T-helper 2 cell treated with Interferon-gamma antibody and Interleukin-4, amounts not matched to agents 100 ng/mL and 5 ng/mL, for 36 hours (primary cell): ENCODE measurements around the gene NCAPD2. TPM values are rescaled to one million over a fixed set of nuclear protein-coding genes. Genes with fewer than 3 reads are reported as not detected.

Experiments
- intact Hi-C: fragments of 100-400 bp; cut with micrococcal nuclease; formaldehyde crosslinking; loops from one replicate; pipeline ENCODE4 v1.15.1; 2023
- total RNA-seq: library from RNA; stranded (reverse); gene quantifications from 2 replicates; pipeline ENCODE4 v1.2.3, GENCODE V29; 2022

NCAPD2 gene
- 154 and 166 TPM in 2 replicates for total RNA-seq

GRCh38 chr12:6493497-6494257, at the start of gene NCAPD2:
Gene NCAPD2 (plus strand): TSS chr12:6494102. CDS start chr12:6495099, 997 bp downstream.
- intact Hi-C loops, result loop anchor here (1.0 to 5.0 kb wide), 8 partner anchors 23 to 359 kb away; partner anchors contain the start of genes CDCA3, GAPDH, IFFO1 and NOP2

GRCh38 chr12:6444704-6445688, 48.9 kb upstream of the NCAPD2 start, which contains the start of gene CD27:
Gene CD27 (plus strand): TSS chr12:6444955. CDS start chr12:6445096, 141 bp downstream.
- intact Hi-C loops, result loop anchor here (1.0 to 2.0 kb wide), 3 partner anchors 7 to 26 kb away; partner anchors contain the start of genes TAPBPL and VAMP1

GRCh38 chr12:6450091-6450868, 43.6 kb upstream of the NCAPD2 start:
- intact Hi-C loops, result no loop called here

- intact Hi-C loops, result loop anchor here (1.0 kb wide), 1 partner anchor 42 kb away; the partner anchor contains the start of gene MRPL51
Observed at GRCh38 chr12:6450869-6451347, 43.0 kb upstream of the NCAPD2 start.

- intact Hi-C loops, result loop anchor here (1.0 kb wide), 3 partner anchors 7 to 42 kb away; partner anchors contain the start of genes CD27 and MRPL51
Observed at GRCh38 chr12:6451348-6452244, 42.3 kb upstream of the NCAPD2 start, which contains the start of gene TAPBPL. Gene TAPBPL (plus strand): TSS chr12:6452042. CDS start chr12:6452249, 207 bp downstream.

GRCh38 chr12:6452245-6452943, 41.5 kb upstream of the NCAPD2 start:
- intact Hi-C loops, result loop anchor here (1.0 kb wide), 2 partner anchors 8 to 9 kb away; partner anchors contain the start of gene CD27

GRCh38 chr12:6452944-6453630, 40.8 kb upstream of the NCAPD2 start:
- intact Hi-C loops, result loop anchor here (1.0 kb wide), 2 partner anchors 8 to 9 kb away; partner anchors contain the start of gene CD27

GRCh38 chr12:6457220-6457945, 36.5 kb upstream of the NCAPD2 start:
- intact Hi-C loops, result no loop called here

GRCh38 chr12:6458281-6459003, 35.5 kb upstream of the NCAPD2 start:
- intact Hi-C loops, result no loop called here

- intact Hi-C loops, result no loop called here
Observed at GRCh38 chr12:6459004-6459337, 34.9 kb upstream of the NCAPD2 start.

GRCh38 chr12:6460751-6461371, 33.0 kb upstream of the NCAPD2 start:
- intact Hi-C loops, result loop anchor here (1.0 kb wide), 1 partner anchor 9 kb away; the partner anchor contains the start of gene TAPBPL

GRCh38 chr12:6461401-6462233, 32.3 kb upstream of the NCAPD2 start:
- intact Hi-C loops, result loop anchor here (1.0 to 2.0 kb wide), 5 partner anchors 9 to 125 kb away; partner anchors contain the start of genes GAPDH, TAPBPL and VAMP1

- intact Hi-C loops, result loop anchor here (1.0 to 2.0 kb wide), 4 partner anchors 8 to 126 kb away; partner anchors contain the start of genes GAPDH and VAMP1
Observed at GRCh38 chr12:6462234-6462995, 31.5 kb upstream of the NCAPD2 start.

- intact Hi-C loops, result loop anchor here (2.0 kb wide), 3 partner anchors 36 to 126 kb away; partner anchors contain the start of gene GAPDH
Observed at GRCh38 chr12:6463216-6463615, 30.7 kb upstream of the NCAPD2 start.
